HG03558 (cell line): ENCODE results near the gene NFATC3.

Experiments
- ATAC-seq: cut with Tn5 transposase; IDR thresholded peaks from one replicate; pipeline ENCODE4 v1.9.1; 2021; ENCODE audit warnings: moderate number of reproducible peaks; ENCODE audit not compliant: unreplicated experiment; ENCODE audit errors: extremely low read depth

Gene NFATC3

GRCh38 chr16:68227183-68227793 is 142.1 kb downstream of the NFATC3 start:
- no peak for ATAC-seq

DNA sequence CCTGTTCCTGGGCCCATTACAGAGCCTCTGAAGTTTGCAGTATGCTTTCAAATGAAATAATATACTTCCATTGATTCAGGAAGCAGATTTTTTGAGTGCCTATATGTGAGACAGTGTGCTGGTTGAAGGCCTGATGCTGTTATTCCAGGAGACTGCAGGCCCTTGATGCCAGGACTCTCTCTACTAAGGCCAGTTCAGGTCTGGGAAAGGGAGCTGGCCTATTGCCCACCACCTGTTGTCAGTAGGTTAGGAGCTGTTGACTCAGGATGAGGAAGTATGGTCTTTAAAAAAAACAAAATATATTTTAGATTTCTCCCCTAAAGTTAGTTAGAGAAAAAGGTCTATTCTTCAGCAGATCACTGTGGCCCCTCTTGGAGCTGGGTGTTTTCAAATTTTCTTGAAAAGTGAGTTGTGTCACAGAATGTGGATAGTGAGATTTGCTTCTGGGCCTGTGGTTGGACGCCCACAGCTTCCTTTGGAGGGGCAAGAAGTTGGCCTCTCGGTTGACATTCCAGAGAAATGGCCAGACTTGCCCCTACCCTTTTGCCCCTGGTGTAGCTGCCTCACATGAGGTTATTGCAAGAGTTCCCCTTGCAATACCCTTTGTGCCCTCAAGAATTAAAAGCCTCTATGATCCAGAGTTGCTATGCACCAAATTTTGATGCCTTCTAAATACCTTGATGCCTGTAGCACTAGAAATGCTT is 142.8 kb downstream of the NFATC3 start:
- ATAC-seq = no peak

DNA sequence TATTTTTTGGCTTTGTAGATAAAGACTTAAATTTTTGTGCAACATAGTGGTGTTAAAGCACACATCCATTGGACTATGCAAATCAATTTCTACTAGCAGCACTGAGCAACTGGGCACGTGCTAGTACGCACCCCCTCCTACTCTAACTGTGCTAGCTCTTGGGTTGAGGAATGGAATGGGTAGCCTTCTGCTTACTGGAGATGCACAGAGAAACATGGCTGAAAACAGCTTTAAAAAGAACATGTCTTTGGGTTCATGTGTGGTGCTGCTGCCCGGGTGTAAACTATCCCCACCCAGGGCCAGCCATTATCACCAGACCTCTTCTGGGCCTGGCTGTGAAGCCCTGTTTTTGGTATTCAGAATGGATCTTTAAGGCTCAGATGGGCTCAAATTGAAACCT is 143.5 kb downstream of the NFATC3 start:
- no peak for ATAC-seq

DNA sequence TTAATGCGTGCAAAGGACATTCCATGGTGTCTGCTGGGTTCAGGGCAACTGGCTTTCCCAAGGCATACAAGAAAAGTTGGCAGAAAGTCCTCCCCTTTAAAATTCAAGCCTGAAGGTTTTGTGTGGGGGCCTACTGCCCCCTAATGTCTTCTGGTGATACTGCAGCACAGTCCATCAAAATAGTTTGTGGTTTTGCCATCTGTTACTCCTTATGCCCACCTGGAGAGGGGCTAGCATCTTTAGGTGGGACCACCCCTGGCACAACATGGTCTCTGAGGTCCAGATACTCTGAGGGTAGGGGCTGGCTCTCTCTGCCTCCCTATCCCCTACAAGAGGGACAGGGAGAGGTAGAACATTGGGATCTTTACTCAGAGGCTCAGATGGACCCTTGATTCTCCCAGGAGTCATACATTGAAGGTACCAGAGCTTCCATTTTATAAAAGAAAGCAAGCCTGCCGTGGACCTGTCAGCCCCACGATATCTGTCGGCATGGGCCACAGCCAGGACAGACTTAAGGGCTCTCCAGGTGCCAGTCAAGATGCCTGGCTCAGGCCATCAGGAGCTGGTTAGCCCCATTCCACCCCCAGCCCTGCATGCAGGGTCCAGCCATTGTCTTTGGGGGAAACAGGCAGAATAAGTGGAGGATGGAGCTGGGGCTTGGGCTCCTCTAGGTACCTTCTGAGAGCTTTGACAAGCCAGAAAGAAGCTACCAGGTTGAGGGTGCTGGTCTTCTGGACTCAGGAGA is 144.4 kb downstream of the NFATC3 start:
- no peak for ATAC-seq

- ATAC-seq = no peak
These were observed 145.0 kb downstream of the NFATC3 start for GRCh38 chr16:68230176-68230571.

GRCh38 chr16:68230956-68231355 is 145.8 kb downstream of the NFATC3 start:
- ATAC-seq = no peak

GRCh38 chr16:68231384-68232136 is 146.4 kb downstream of the NFATC3 start:
- ATAC-seq = no peak

DNA sequence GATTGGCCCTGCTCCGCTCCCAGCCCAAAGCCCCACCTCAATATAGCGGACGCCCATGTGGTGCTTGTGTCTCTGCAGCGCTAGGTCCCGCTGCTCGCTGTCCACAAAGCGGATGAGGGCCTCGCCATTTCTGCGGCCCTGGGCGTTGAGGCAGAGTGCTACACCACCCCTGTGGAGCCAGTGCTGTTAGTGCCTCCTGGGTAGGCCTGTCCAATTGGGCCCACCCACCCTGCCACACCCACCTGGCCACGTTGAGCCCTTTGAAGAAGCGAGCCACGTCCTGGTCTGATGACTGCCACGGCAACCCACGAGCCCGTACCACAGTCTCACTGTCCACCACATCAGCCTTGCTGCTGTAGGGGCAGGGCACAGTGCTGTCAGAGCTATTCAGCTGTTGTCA is 147.2 kb downstream of the NFATC3 start:
- no peak for ATAC-seq

GRCh38 chr16:68233085-68233834 is 148.1 kb downstream of the NFATC3 start:
- no peak for ATAC-seq

DNA sequence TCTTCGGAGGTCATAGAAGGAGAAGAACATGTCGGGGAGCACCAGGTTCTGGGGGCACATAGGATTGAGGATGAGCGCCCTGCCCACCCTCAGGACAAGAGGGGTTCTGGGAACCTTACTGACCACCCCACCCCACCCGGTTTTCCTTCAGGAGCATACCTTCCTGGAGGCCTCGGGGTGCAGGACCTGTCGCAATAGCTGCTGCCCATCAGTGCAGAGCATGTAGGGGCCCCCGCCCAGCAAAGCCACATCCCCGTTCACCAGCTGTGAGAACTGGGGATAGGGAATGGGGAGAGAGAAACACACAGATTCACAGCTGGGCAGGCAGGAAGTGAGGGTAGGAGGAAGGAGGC is 148.6 kb downstream of the NFATC3 start:
- no peak for ATAC-seq

DNA sequence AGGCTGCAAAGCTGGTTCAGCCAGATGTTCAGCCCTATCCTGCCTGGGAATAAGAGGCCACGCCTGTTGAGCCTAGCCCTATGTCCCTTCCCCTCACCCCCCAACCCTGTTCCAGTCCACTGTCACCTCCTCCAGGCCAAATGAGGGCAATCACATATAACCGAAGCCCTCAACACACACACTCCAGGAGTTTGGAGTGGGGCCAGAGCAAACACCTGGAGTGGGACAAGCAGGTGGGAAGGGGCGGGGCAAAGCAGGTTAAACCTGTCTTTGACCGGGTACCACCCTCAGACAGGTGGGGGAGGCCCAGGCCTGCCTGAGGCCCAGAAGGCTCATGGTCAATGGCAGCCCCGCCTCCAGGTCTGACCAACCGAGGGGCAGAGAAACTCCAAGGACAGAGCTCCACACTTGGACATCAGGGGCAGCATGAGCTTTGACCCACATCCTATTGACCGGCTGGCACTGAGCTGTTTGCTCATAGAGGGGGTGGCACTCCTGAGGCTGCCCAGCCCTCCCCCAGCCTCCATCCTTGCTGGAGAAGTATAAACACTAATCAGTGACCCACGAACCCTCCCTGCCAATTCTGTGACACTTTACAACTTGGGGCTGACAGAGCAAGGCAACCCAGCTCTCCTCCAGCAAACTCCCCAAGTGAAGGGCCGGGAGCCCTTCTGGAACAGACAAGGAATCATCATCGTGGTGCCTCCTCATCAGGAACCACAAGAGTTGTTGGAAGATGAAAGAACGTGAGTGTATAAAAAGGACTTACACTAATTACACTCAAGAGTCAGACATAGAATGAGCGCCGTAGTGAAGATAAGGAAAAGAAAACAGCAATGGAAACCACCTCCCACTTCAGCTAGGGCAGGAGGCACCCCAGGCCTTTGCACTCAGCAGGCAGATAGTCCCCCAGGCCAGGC is 149.3 kb downstream of the NFATC3 start:
- no peak for ATAC-seq

GRCh38 chr16:68235108-68235886 is 150.1 kb downstream of the NFATC3 start:
- no peak for ATAC-seq

DNA sequence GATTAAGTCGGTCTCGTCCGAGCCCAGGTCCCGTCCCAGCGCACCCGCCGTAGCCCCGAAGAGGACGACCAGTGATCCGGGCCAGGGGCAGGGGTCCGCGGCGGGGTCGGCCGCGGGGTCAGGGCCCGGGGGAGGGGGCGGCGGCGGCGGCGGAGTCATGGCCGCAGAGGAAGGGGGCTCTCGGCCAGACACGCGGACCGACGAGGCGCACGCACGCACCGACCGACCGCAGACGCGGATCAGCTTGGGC is 150.6 kb downstream of the NFATC3 start, which contains the start of gene ESRP2:
Gene ESRP2 (minus strand): TSS at position 241 of the 250 bp plus-strand sequence. CDS start 82 bp downstream, at position 159.
- no peak for ATAC-seq

GRCh38 chr16:68236137-68236825 is 151.1 kb downstream of the NFATC3 start:
- no peak for ATAC-seq

DNA sequence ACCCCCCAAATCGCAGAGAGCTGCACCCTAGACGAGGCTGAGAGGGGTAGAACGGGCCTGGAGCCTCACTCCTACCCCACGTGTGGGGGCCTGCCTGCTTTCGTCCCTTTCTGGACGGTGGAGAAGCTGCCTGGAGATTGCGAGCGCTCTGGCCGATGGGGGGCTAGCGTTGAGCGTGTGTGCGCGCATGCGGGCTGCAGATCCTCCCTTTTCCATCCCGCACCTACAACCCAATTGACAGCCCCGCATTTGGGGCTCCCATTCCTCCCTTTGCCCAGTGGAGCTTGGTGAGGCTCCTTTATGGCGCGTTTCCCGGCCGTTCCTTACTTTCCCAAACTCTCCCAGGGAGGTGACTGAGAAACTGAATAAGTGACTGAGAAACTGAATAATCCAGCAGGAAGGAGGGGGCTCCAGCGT is 151.7 kb downstream of the NFATC3 start:
- no peak for ATAC-seq

DNA sequence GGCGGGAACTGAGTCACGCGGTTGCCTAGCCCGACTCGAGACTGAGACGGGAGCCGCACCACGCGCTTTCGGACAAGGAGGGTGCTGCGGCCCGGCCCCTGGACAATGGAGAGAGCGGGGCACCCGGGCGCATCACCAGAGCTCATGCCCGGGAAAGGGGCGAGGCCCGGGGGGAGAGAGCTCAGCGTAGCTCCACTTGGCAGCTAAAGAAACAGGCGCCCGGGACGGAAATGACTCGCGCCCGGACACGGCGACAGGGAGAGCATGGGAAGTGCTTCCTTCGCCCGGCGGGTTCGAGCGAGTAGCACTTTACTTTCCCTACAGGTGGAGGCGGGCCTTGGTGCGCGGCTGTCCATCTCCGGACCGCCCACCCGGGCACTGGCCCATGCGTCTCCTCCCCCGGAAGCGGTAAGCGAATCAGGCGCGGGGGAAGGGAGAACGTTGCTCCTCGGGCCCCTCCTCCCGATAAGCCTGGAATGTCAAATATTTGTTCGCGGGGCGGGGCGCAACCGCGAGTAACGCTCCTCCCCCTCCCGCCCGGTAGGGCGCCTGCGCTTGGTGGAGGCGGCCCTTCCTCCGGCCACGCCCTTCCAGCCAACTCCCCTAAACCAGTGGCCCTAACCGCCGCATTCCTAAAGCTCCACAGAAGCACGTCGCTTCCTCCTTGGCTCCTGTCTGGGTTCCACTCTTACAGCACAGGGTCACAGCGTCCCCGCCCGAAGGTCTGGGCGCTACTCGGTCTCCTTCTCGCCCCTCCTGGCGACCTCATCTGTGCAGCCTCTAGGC is 152.3 kb downstream of the NFATC3 start:
- ATAC-seq = peak; percentile 45

- no peak for ATAC-seq
These were observed 152.8 kb downstream of the NFATC3 start for GRCh38 chr16:68238029-68238345.
